H9 (cell line): Measurements from ENCODE around the gene USP53. TPM values are rescaled to one million over a fixed set of nuclear protein-coding genes. Genes with fewer than 3 reads are reported as not detected.

Experiments used
- DNase-seq: peaks from one replicate; pipeline ENCODE4 v3.0.0-alpha.2; 2017
- H2AFZ ChIP-seq: one replicate; pipeline ENCODE4 v1.6.1; 2013; ENCODE audit warnings: mild to moderate bottlenecking, low read length, control low read depth, moderate library complexity
- H2AK5ac ChIP-seq: 2 replicates; pipeline ENCODE4 v1.6.1; 2013; ENCODE audit warnings: low read length, control low read depth, mixed read lengths; ENCODE audit not compliant: insufficient read length
- H2BK120ac ChIP-seq: one replicate; pipeline ENCODE4 v1.6.1; 2013; ENCODE audit warnings: low read depth, mild to moderate bottlenecking, low read length, control low read depth, inconsistent platforms; ENCODE audit not compliant: poor library complexity, severe bottlenecking
- H2BK12ac ChIP-seq: 2 replicates; pipeline ENCODE4 v1.6.1; 2013; ENCODE audit warnings: low read length, control low read depth, mixed read lengths, low read depth; ENCODE audit not compliant: insufficient read length
- H2BK15ac ChIP-seq: 2 replicates; pipeline ENCODE4 v1.6.1; 2013; ENCODE audit warnings: low read depth, low read length, control low read depth
- H2BK20ac ChIP-seq: one replicate; pipeline ENCODE4 v1.6.1; 2013; ENCODE audit warnings: low read depth, mild to moderate bottlenecking, low read length, control low read depth, inconsistent platforms; ENCODE audit not compliant: poor library complexity, severe bottlenecking
- H2BK5ac ChIP-seq: 2 replicates; pipeline ENCODE4 v1.6.1; 2013; ENCODE audit warnings: low read length, control low read depth, mixed read lengths; ENCODE audit not compliant: insufficient read length
- H3K14ac ChIP-seq: 2 replicates; pipeline ENCODE4 v1.6.1; 2013; ENCODE audit warnings: low read length, control low read depth; ENCODE audit not compliant: insufficient read depth
- H3K18ac ChIP-seq: 2 replicates; pipeline ENCODE4 v1.6.1; 2013; ENCODE audit warnings: low read depth, mild to moderate bottlenecking, mixed read lengths, low read length, control low read depth; ENCODE audit not compliant: insufficient read length
- H3K23ac ChIP-seq: 2 replicates; pipeline ENCODE4 v1.6.1; 2013; ENCODE audit warnings: low read length, control low read depth, mixed read lengths, low read depth; ENCODE audit not compliant: insufficient read length
- H3K23me2 ChIP-seq: 2 replicates; pipeline ENCODE4 v1.6.1; 2013; ENCODE audit warnings: low read depth, mild to moderate bottlenecking, mixed read lengths, low read length, control low read depth; ENCODE audit not compliant: insufficient read length, poor library complexity, severe bottlenecking
- H3K27ac ChIP-seq: 2 replicates; pipeline ENCODE4 v1.5.1; 2013; ENCODE audit warnings: low read length, control low read depth, mixed read lengths, low read depth; ENCODE audit not compliant: insufficient read length
- H3K27me3 ChIP-seq: 2 replicates; pipeline ENCODE4 v1.6.1; 2013; ENCODE audit warnings: low read length, control low read depth, inconsistent platforms; ENCODE audit not compliant: insufficient read depth
- H3K4ac ChIP-seq: 2 replicates; pipeline ENCODE4 v1.6.1; 2013; ENCODE audit warnings: low read depth, mild to moderate bottlenecking, control low read depth, inconsistent platforms, low read length, moderate library complexity
- H3K4me1 ChIP-seq: 2 replicates; pipeline ENCODE4 v1.6.1; 2013; ENCODE audit warnings: low read length, control low read depth, inconsistent platforms; ENCODE audit not compliant: insufficient read depth
- H3K4me2 ChIP-seq: 2 replicates; pipeline ENCODE4 v1.6.1; 2013; ENCODE audit warnings: low read length, control low read depth, mixed read lengths; ENCODE audit not compliant: insufficient read length, insufficient read depth
- H3K56ac ChIP-seq: 2 replicates; pipeline ENCODE4 v1.6.1; 2013; ENCODE audit warnings: low read depth, mild to moderate bottlenecking, mixed read lengths, low read length, control low read depth; ENCODE audit not compliant: insufficient read length
- H3K79me1 ChIP-seq: 2 replicates; pipeline ENCODE4 v1.6.1; 2013; ENCODE audit warnings: low read depth, mild to moderate bottlenecking, moderate library complexity, low read length, control low read depth, inconsistent platforms; ENCODE audit not compliant: insufficient read depth, poor library complexity, severe bottlenecking
- H3K79me2 ChIP-seq: 2 replicates; pipeline ENCODE4 v1.6.1; 2013; ENCODE audit warnings: low read length, control low read depth, inconsistent platforms; ENCODE audit not compliant: insufficient read depth
- H3K9ac ChIP-seq: 2 replicates; pipeline ENCODE4 v1.6.1; 2013; ENCODE audit warnings: low read length, control low read depth, mixed read lengths; ENCODE audit not compliant: insufficient read length; ENCODE audit errors: extremely low read depth
- H3K9me3 ChIP-seq: one replicate; pipeline ENCODE4 v1.6.1; 2013; ENCODE audit warnings: low read depth, low read length, inconsistent platforms; ENCODE audit not compliant: control insufficient read depth
- H3T11ph ChIP-seq: one replicate; pipeline ENCODE4 v1.6.1; 2013; ENCODE audit warnings: mild to moderate bottlenecking, low read length, control low read depth, inconsistent platforms
- H4K20me1 ChIP-seq: one replicate; pipeline ENCODE4 v1.6.1; 2013; ENCODE audit not compliant: control insufficient read depth, insufficient read length, insufficient read depth
- H4K5ac ChIP-seq: 2 replicates; pipeline ENCODE4 v1.6.1; 2013; ENCODE audit warnings: low read depth, mild to moderate bottlenecking, mixed read lengths, low read length, control low read depth; ENCODE audit not compliant: insufficient read length
- H4K8ac ChIP-seq: replicated peaks from 2 replicates; pipeline ENCODE4 v1.6.1; 2013; ENCODE audit warnings: low read length, control low read depth, mixed read lengths, low read depth; ENCODE audit not compliant: insufficient read length
- H4K91ac ChIP-seq: 2 replicates; pipeline ENCODE4 v1.6.1; 2013; ENCODE audit warnings: low read depth, mild to moderate bottlenecking, moderate library complexity, mixed read lengths, low read length, control low read depth; ENCODE audit not compliant: insufficient read length
- H3K27ac Mint-ChIP-seq, 3 experiments: 2 replicates in 2 of 3; 3 replicates in 1 of 3; pipeline ENCODE4 v1.8.0; 2020 to 2021; ENCODE audit warnings: mixed read lengths in 3 of 3, mild to moderate bottlenecking in 1 of 3, moderate library complexity in 1 of 3
- H3K27me3 Mint-ChIP-seq: 2 replicates; pipeline ENCODE4 v1.8.0; 2021; ENCODE audit warnings: low read depth, mild to moderate bottlenecking, moderate library complexity, mixed read lengths
- H3K36me3 Mint-ChIP-seq, 3 experiments: 2 replicates in 2 of 3; 3 replicates in 1 of 3; pipeline ENCODE4 v1.8.0; 2020 to 2021; ENCODE audit warnings: low read depth in 3 of 3, mixed read lengths in 3 of 3; ENCODE audit not compliant: insufficient read depth in 1 of 3
- H3K4me1 Mint-ChIP-seq, 2 experiments: 2 replicates each; pipeline ENCODE4 v1.8.0; 2020; ENCODE audit warnings: mixed read lengths in 2 of 2
- H3K4me3 Mint-ChIP-seq, 2 experiments: 2 replicates in 1 of 2; 3 replicates in 1 of 2; pipeline ENCODE4 v1.8.0; 2020 to 2021; ENCODE audit warnings: mild to moderate bottlenecking in 2 of 2, mixed read lengths in 2 of 2, moderate library complexity in 1 of 2
- H3K9me3 Mint-ChIP-seq, 2 experiments: 2 replicates in 1 of 2; 3 replicates in 1 of 2; pipeline ENCODE4 v1.8.0; 2020; ENCODE audit warnings: mild to moderate bottlenecking in 2 of 2, mixed read lengths in 2 of 2, moderate library complexity in 1 of 2
- WGBS: extraction: QIAGEN DNeasy Blood & Tissue Kit; methylation state at CpG from one replicate; pipeline ENCODE4 v1.1.7; 2013; ENCODE audit warnings: missing lambda C conversion rate, low lambda C conversion rate, mixed read lengths; ENCODE audit not compliant: insufficient read length; ENCODE audit errors: extremely low coverage; 5-methylcytosine and 5-hydroxymethylcytosine counted together
- total RNA-seq: library from RNA; stranded (reverse); gene quantifications from 2 replicates; pipeline ENCODE4 v1.2.1, GENCODE V29; 2021
- TF ChIP-seq, protein P1 (sequence below): fragments of 200-600 bp; sonication (generic); conservative IDR thresholded peaks from 3 replicates; pipeline ENCODE4 v1.8.0; 2021; ENCODE audit warnings: antibody characterized with exemption, mild to moderate bottlenecking

Gene USP53
- total RNA-seq, 1 experiment from 2014 or later = 18.4 TPM

DNA sequence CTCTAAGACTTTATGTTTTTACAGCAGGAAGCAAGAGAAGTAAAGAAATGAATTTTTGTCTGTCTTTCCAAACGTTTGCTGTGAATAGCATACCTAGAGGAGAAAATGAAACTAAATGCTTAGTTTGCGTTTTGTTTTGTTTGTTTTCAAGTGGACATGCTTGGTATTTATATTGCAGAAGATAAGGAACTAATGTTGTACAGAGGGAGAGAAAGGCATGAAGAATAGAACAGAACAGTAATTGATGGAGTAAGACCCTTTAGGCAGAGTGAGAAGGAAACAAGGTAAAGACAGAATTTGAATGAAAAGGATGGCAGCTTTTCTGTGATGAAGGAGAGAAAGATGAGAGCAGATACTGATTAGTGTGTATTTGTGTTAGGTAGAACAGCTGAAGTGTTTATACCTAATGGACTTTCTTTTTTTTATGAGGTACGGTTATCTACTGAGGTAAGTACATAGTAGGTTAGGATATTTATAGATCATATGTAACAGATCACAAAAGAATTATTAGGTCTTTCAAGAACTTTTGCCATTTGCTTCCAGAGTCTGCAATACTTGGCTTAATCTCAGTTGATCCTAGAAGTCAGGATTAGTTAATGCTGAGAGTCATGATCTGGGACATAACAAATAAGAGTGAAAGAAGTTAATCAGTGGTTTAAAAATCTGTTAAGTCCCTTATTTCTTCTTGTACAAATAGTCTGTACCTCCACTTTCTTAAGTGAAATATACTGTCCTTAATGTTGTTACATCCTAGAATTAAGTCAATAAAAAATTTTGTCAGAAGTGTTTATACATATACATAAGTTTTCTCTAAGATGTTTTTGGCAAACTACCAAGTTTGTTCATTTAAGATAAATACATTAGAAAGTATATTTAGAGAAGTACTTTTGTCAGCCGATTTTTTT, 72.6 kb downstream of the USP53 start:
- H3K27ac Mint-ChIP-seq = peak overlapping the region in 1 of 3 experiments; percentile 38; a peak in 3 of 7 replicates
- Histone ChIP-seq H4K91ac (no peak overlapping the region), H3K23me2 (no peaks in the 10 kb centered on the region), H2AK5ac (no peak overlapping the region), H2BK20ac (no peak overlapping the region), H3K23ac (no peak overlapping the region), H3K9me3 (no peaks in the 10 kb centered on the region), H3K79me1 (no peaks in the 10 kb centered on the region), H2BK120ac (no peak overlapping the region), H4K20me1 (no peaks in the 10 kb centered on the region), H3K14ac (no peak overlapping the region), H3K27me3 (no peaks in the 10 kb centered on the region), H2AFZ (no peak overlapping the region), H3K56ac (no peak overlapping the region), H3T11ph (no peak overlapping the region), H4K8ac (no peak overlapping the region), H2BK5ac (no peak overlapping the region), H2BK12ac (no peak overlapping the region), H2BK15ac (no peak overlapping the region), H3K27ac (no peak overlapping the region), H3K4ac (no peak overlapping the region), H4K5ac (no peak overlapping the region), H3K18ac (no peak overlapping the region), H3K9ac (no peak overlapping the region), H3K79me2 (no peaks in the 10 kb centered on the region), H3K4me1 (peaks cover 3% of the 10 kb centered on the region; the same call in 1 of the 2 replicates), H3K4me2 (no peak overlapping the region)
- H3K27me3 Mint-ChIP-seq = no peaks in the 10 kb centered on the region
- H3K9me3 Mint-ChIP-seq = no peaks in the 10 kb centered on the region
- peaks cover 0 to 8% (median 5%) of the 10 kb centered on the region in 3 experiments; a peak in 4 of 7 replicates for H3K36me3 Mint-ChIP-seq
- TF ChIP-seq, protein P1, sequence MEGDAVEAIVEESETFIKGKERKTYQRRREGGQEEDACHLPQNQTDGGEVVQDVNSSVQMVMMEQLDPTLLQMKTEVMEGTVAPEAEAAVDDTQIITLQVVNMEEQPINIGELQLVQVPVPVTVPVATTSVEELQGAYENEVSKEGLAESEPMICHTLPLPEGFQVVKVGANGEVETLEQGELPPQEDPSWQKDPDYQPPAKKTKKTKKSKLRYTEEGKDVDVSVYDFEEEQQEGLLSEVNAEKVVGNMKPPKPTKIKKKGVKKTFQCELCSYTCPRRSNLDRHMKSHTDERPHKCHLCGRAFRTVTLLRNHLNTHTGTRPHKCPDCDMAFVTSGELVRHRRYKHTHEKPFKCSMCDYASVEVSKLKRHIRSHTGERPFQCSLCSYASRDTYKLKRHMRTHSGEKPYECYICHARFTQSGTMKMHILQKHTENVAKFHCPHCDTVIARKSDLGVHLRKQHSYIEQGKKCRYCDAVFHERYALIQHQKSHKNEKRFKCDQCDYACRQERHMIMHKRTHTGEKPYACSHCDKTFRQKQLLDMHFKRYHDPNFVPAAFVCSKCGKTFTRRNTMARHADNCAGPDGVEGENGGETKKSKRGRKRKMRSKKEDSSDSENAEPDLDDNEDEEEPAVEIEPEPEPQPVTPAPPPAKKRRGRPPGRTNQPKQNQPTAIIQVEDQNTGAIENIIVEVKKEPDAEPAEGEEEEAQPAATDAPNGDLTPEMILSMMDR = no peak
- WGBS = no CpG with 5 or more reads among the region's 4 CpGs
- H3K4me1 Mint-ChIP-seq = peaks cover 5 to 13% of the 10 kb centered on the region in 2 experiments
- no peak overlapping the region for H3K4me3 Mint-ChIP-seq
- no peak for DNase-seq
